ENCODE measurements around the gene CCDC78.

The CCDC78 gene

DNA sequence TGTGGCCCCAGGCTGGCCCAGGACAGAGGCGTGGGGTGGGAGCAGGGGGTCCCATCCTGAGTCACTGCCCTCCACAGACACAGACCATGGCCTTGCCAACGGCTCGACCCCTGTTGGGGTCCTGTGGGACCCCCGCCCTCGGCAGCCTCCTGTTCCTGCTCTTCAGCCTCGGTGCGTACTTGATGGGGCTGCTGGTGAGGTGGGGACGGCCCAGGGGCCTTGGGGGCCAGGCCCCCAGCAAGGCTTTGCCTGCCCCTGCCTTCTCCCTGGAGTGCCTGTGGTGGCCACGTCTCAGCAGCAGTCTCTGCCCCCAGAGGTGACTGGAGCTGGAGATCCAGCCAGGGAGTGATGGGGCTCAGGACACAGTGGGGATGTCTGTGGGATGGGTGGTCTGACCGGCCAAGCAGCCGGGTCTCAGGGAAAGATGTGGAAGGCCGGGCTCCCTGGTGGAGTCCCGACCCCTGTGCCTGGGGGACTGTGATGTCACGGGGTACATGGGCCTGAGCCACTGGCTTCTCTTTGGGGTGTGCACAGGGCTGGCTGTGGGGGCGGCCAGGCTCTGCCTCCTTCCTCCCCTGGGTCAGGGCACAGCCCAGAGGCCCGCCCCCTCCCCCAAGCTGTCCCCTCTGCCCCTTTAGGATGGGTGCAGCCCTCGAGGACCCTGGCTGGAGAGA, 36.5 kb upstream of the CCDC78 start:
- no peak overlapping the region for H3K27ac ChIP-seq
- in situ Hi-C loops (cut with HindIII; ENCODE audit: low pct_ligation_motif_present, low sequenced_read_pairs), result no loop called here
- no peak overlapping the region for H3K4me3 ChIP-seq (ENCODE audit: low read depth, low read length)
- no peaks in the 10 kb centered on the region for H3K27me3 ChIP-seq (replicated peaks)
- TF ChIP-seq, protein P1, sequence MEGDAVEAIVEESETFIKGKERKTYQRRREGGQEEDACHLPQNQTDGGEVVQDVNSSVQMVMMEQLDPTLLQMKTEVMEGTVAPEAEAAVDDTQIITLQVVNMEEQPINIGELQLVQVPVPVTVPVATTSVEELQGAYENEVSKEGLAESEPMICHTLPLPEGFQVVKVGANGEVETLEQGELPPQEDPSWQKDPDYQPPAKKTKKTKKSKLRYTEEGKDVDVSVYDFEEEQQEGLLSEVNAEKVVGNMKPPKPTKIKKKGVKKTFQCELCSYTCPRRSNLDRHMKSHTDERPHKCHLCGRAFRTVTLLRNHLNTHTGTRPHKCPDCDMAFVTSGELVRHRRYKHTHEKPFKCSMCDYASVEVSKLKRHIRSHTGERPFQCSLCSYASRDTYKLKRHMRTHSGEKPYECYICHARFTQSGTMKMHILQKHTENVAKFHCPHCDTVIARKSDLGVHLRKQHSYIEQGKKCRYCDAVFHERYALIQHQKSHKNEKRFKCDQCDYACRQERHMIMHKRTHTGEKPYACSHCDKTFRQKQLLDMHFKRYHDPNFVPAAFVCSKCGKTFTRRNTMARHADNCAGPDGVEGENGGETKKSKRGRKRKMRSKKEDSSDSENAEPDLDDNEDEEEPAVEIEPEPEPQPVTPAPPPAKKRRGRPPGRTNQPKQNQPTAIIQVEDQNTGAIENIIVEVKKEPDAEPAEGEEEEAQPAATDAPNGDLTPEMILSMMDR (IDR thresholded peaks at IDR 0.05; ENCODE audit: low read depth, low read length, missing control alignments), result no peak
- DNase-seq, result no peak
- H3K36me3 ChIP-seq (replicated peaks), result no peaks in the 10 kb centered on the region

DNA sequence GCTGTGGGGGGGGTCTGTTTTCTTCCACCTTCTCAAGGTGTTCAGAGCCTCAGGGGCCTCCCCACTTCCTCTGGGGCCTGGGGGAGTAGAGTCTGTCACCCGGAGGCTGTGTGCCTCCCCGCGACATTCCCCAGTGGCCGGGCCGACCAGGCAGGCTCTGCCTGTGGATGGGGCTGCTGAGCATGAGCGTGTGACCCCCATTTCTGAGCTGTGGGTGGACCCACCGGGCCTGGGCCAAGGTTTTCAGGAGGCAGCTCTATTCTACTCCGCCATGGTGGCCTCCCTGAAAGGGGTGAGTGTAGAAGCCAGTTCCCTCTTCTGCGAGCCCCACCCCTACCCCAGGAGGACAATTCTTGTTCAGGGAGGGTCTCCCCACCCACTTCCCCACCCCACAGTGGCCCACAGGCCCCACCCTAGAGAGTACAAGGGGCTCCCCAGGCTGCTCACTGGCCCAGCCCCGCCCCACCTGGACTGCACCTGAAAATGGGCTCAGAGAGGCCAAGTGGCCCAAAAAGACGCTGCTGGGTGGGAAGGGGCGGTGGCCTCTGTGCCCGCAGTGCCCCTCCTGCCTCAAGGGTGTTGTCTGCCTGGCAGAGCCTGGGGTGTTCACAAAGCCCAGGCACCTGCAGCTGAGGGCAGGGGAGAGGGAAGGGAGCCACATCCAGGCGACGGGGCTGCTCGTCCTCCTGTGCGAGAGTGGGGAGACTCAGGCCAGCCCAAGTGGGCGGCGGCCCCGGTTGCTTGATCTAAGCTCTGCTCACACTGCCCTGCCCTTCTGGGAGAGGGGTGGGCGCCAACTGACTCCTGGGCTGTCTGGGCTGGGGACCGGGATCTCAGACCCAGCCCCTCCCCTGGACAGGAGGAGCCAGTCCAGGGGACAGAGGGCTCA, 35.6 kb upstream of the CCDC78 start:
- Histone ChIP-seq H3K27me3 (replicated peaks) (no peaks in the 10 kb centered on the region), H3K27ac (no peak overlapping the region), H3K36me3 (replicated peaks) (no peaks in the 10 kb centered on the region), H3K4me3 (ENCODE audit: low read depth, low read length) (no peak overlapping the region)
- in situ Hi-C loops (cut with HindIII; ENCODE audit: low pct_ligation_motif_present, low sequenced_read_pairs), result no loop called here
- TF ChIP-seq, protein P1 (IDR thresholded peaks at IDR 0.05; ENCODE audit: low read depth, low read length, missing control alignments), result no peak
- no peak for DNase-seq

DNA sequence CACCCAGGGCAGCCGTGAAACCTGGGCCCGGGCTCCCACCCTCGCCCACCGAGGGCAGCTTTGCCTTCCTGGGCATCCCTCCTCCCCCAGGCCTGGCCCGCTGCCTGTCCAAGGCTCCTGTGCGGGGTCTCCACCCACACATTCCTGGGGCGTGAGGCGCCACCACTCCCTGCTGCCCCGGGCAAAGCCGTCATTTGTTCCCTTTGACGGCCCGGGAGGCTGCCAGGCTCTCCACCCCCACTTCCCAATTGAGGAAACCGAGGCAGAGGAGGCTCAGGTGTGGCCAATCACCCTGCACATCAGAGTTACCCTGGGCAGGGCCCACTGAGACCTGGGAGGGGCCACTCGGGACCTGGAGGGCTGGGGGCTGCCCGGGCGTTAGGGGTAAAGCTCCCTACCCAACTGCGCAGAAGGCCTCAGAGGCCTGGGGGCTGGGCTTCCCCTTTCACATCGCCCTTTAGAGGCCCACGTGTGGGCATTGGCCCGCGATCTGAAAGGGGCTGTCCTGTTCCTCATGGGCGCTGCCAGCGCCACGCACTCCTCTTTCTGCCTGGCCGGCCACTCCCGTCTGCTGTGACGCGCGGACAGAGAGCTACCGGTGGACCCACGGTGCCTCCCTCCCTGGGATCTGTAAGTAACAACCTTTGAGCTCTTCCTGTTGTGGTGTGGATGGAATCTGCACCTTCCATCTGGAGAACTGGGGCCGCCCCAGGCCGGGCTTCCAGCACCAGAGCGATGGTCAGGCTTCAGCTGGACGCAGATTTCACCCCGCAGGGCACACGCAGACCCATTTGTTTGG, 34.5 kb upstream of the CCDC78 start, which contains the start of gene MSLN:
Gene MSLN, plus strand, starts transcription at position 190 of the 799 bp plus-strand sequence. CDS start 1,947 bp downstream, outside the sequence.
- no peak for DNase-seq
- H3K4me3 ChIP-seq (ENCODE audit: low read depth, low read length), result no peak within 1 kb of the TSS
- H3K27me3 ChIP-seq (replicated peaks), result no peaks in the 10 kb centered on the region
- no peaks in the 10 kb centered on the region for H3K36me3 ChIP-seq (replicated peaks)
- no peak within 1 kb of the TSS for H3K27ac ChIP-seq
- in situ Hi-C loops (cut with HindIII; ENCODE audit: low pct_ligation_motif_present, low sequenced_read_pairs), result no loop called here
- TF ChIP-seq, protein P1 (IDR thresholded peaks at IDR 0.05; ENCODE audit: low read depth, low read length, missing control alignments), result no peak

DNA sequence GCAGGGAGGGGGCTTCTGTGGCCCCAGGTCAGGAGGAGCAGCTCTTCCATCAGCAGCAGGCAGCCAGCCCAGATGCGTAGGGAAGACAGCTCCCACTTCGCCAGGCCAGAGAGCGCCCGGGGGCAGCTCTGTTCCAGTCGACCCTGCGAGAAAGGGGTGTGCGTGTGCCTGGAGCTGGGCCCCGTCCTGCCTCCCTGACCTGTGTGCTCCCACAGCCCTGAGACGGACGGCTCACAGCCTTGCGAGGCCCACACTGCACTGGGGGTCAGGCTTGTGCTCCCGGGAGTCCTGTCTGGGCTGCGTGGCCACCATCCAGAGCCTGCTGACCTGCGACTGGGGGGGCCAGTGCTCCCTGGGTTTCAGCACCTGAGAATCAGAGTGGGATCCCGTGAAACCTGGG, 33.8 kb upstream of the CCDC78 start:
- Histone ChIP-seq H3K27me3 (replicated peaks) (no peaks in the 10 kb centered on the region), H3K36me3 (replicated peaks) (no peaks in the 10 kb centered on the region), H3K27ac (no peak overlapping the region), H3K4me3 (ENCODE audit: low read depth, low read length) (no peak overlapping the region)
- TF ChIP-seq, protein P1 (IDR thresholded peaks at IDR 0.05; ENCODE audit: low read depth, low read length, missing control alignments), result no peak
- DNase-seq, result no peak
- in situ Hi-C loops (cut with HindIII; ENCODE audit: low pct_ligation_motif_present, low sequenced_read_pairs), result no loop called here

DNA sequence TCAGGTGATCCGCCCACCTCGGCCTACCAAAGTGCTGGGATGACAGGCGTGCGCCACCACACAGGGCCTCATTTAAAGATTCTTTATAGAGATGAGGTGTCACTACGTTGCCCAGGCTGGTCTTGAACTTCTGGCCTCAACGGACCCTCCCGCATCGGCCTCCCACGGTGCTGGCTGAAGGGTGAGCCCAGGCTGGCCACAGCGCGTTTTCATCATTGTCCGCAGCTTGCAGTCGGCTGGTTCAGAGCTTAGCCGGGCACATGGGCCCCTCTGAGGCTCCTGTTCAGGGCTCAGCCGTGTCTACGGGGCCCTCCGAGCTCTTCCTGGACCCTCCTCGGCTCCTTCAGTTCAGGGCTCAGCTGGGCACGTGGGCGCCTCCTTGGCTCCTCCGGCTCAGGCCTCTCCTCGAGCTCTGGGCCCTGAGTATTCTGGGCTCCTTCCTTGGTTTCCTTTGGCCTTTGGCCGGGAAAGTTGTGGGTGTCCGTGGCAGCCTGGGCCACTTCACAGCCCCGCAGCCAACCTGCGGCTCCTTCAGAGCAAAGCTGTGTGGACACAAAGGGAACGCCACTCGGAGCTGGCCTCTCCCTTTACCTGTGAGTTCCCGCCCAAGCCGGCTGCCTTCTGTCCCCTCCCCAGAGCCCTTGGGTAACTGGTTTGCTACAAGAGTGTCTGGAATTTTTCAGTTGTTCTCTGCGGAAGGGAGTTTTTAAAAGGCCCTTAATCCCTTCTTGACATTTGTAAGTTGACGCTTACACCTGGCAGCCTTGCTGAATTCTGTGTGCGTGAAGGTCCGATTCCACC, 33.1 kb upstream of the CCDC78 start:
- in situ Hi-C loops (cut with HindIII; ENCODE audit: low pct_ligation_motif_present, low sequenced_read_pairs), result no loop called here
- DNase-seq, result no peak
- TF ChIP-seq, protein P1 (IDR thresholded peaks at IDR 0.05; ENCODE audit: low read depth, low read length, missing control alignments), result no peak
- no peak overlapping the region for H3K27ac ChIP-seq
- no peaks in the 10 kb centered on the region for H3K36me3 ChIP-seq (replicated peaks)
- H3K4me3 ChIP-seq (ENCODE audit: low read depth, low read length), result no peak overlapping the region
- H3K27me3 ChIP-seq (replicated peaks), result no peaks in the 10 kb centered on the region

Data from brain microvascular endothelial cell (primary cell).